Heart right ventricle (tissue), 16 donors: ENCODE results near the gene SLC13A5. TPM values are rescaled to one million over a fixed set of nuclear protein-coding genes. Genes with fewer than 3 reads are reported as not detected.

ENCODE experiments used
- ATAC-seq, 8 donors: fragments of 200-7000 bp; cut with Tn5 transposase; one replicate each; pipeline ENCODE4 v1.9.1; 2020; ENCODE audit warnings: mild to moderate bottlenecking in 8 of 8, moderate library complexity in 8 of 8, moderate number of reproducible peaks in 1 of 8
- DNase-seq, 2 donors: peaks; one replicate each; pipeline ENCODE4 v3.0.0-alpha.2; 2020
- H3K27ac ChIP-seq, 10 donors: fragments of 200-600 bp; sonication (generic) in 2 of 10; one replicate each; pipeline versions ENCODE4 v1.5.0 to v1.8.0; 2020 to 2022; ENCODE audit warnings: mild to moderate bottlenecking in 3 of 10
- H3K27me3 ChIP-seq, 7 donors: fragments of 200-600 bp; one replicate each; pipeline ENCODE4 v1.8.0; 2021 to 2022; ENCODE audit warnings: mild to moderate bottlenecking in 2 of 7
- H3K36me3 ChIP-seq, 9 donors: fragments of 200-600 bp; sonication (generic) in 1 of 9; one replicate each; pipeline versions ENCODE4 v1.5.0 to v1.8.0; 2020 to 2022; ENCODE audit warnings: mild to moderate bottlenecking in 2 of 9
- H3K4me1 ChIP-seq, 9 donors: fragments of 200-600 bp; sonication (generic) in 1 of 9; one replicate each; pipeline versions ENCODE4 v1.5.0 to v1.8.0; 2020 to 2022; ENCODE audit warnings: mild to moderate bottlenecking in 4 of 9
- H3K4me3 ChIP-seq, 10 donors: fragments of 200-600 bp; sonication (generic) in 2 of 10; one replicate each; pipeline versions ENCODE4 v1.5.0 to v1.8.0; 2020 to 2022; ENCODE audit warnings: mild to moderate bottlenecking in 7 of 10, moderate library complexity in 2 of 10
- H3K9me3 ChIP-seq, 11 donors: fragments of 200-600 bp in 10 of 11; sonication (generic) in 2 of 11; one replicate each; pipeline versions ENCODE4 v1.5.0 to v1.8.0; 2013 to 2022; ENCODE audit warnings: mild to moderate bottlenecking in 2 of 11, control low read depth in 1 of 11, moderate library complexity in 1 of 11
- WGBS, 2 donors: extraction: QIAGEN DNeasy Blood & Tissue Kit; methylation state at CpG; one replicate each; pipeline ENCODE4 v1.1.7; 2013; ENCODE audit warnings: inconsistent platforms in 1 of 2; 5-methylcytosine and 5-hydroxymethylcytosine counted together
- intact Hi-C, 10 donors: fragments of 100-400 bp; cut with DNase I; formaldehyde crosslinking; loops; one replicate each; pipeline versions ENCODE4 v1.11.1 to v1.14.2; 2022
- polyA plus RNA-seq, 2 donors: library from polyadenylated mRNA; stranded (reverse); fragments of 200-250 nt; gene quantifications; one replicate each; pipeline ENCODE4 v1.2.3, GENCODE V29; 2013
- total RNA-seq, 10 donors: library from RNA; stranded (reverse); fragmentation: NEBNext Ultra II Directional in 3 of 10; extraction: Animal tissue kit (Norgen Biotek cat#: 25700) in 3 of 10; gene quantifications; one replicate each; pipeline versions ENCODE4 v1.2.1 to v1.2.4, GENCODE V29; 2021 to 2023
- TF ChIP-seq, protein P1 (sequence below), 9 donors: fragments of 200-600 bp; sonication (generic) in 2 of 9; IDR thresholded peaks; one replicate each; pipeline versions ENCODE4 v1.5.0 to v1.8.0; 2021 to 2022; ENCODE audit warnings: antibody characterized with exemption in 9 of 9, mild to moderate bottlenecking in 5 of 9, moderate library complexity in 1 of 9
- donor health status: Arrhythmogenic right ventricular cardiomyopathy.
- donor health status: ischemic (EF 13 %, LVEDD 7.1; RV severe dilation, severe dysfunction).
- donor health status: healthy with polysubstance abuse.
- donor health status: DM: no; HTN: yes; CAD: no.
- donor health status: DM: no; HTN: no; CAD: no.
- donor health status: ischemic (EF 25% LVEDD 6.9; RV normal size, moderate dysfunction).
- donor health status: ischemic (EF 25% LVEDD 5.7; RV mildly dilated, moderate dysfunction).
- donor health status: healthy.
- donor health status: DM: yes; HTN: yes; CAD: no.
- donor health status: Ischemic cardiomyopathy.
- donor health status: ischemic (EF 35%, LVEDD 5.7; RV mildly dilated, moderate dysfunction).
- donor health status: nonischemic (EF 11% LVEDD 7.7; RV severe dilation, severe dysfunction).
- donor health status: DM: yes; HTN: yes; CAD: no.
- donor health status: PGD.
- donor health status: ischemic (EF 29% LVEDD 5.4; RV normal size, mild dysfunction).
- donor health status: nonischemic (EF 23%, LVEDD 6.1; RV moderate dilation, normal function).

Gene SLC13A5
- total and polyA plus RNA-seq, 12 donors = 0.03 to 0.36 (median 0.17) TPM; not detected in 9

DNA sequence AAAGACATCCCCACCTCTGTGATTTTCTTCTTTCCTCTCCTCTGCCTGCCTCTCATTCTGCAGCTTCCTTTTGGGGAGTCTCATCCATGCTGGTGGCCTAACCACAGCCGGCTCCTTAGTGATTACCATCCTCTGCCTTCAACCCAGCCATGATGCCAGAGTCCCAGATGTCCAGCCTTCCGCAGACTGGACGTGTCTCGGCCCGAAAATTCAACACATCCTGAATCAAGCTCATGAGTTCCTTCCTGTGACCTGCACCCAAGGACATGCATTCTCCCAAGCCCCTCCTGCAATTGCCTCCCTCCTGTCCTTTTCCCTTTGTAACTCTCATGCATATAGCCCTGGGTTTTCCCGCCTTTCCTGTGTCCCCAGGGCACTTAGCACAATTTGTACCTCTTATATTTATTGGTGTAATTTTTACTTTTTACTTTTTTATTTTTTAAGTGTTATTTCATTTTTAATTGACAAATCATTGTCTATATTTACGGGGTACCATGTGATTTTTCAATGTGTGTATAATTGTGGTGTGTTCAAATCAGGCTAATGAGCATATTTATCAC, 1.2 kb upstream of the SLC13A5 start:
- intact Hi-C loops = no loop called here
- DNase-seq (no peak), ATAC-seq (no peak)
- peaks cover 0 to 21% (median 14%) of the 10 kb centered on the region in 9 donors for H3K4me1 ChIP-seq
- peaks cover 0 to 66% (median 54%) of the 10 kb centered on the region in 7 donors for H3K27me3 ChIP-seq
- H3K9me3 ChIP-seq = peaks cover 0 to 19% (median 5%) of the 10 kb centered on the region in 11 donors
- WGBS, 2 donors = 61 to 69% methylated on average over 7 of the region's 7 CpGs
- TF ChIP-seq, protein P1, sequence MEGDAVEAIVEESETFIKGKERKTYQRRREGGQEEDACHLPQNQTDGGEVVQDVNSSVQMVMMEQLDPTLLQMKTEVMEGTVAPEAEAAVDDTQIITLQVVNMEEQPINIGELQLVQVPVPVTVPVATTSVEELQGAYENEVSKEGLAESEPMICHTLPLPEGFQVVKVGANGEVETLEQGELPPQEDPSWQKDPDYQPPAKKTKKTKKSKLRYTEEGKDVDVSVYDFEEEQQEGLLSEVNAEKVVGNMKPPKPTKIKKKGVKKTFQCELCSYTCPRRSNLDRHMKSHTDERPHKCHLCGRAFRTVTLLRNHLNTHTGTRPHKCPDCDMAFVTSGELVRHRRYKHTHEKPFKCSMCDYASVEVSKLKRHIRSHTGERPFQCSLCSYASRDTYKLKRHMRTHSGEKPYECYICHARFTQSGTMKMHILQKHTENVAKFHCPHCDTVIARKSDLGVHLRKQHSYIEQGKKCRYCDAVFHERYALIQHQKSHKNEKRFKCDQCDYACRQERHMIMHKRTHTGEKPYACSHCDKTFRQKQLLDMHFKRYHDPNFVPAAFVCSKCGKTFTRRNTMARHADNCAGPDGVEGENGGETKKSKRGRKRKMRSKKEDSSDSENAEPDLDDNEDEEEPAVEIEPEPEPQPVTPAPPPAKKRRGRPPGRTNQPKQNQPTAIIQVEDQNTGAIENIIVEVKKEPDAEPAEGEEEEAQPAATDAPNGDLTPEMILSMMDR (IDR thresholded peaks at IDR 0.05) = no peak
- no peaks in the 10 kb centered on the region for H3K36me3 ChIP-seq
- no peak overlapping the region for H3K27ac ChIP-seq
- H3K4me3 ChIP-seq = peak overlapping the region in 2 of 10 donors; percentile 44 to 56

DNA sequence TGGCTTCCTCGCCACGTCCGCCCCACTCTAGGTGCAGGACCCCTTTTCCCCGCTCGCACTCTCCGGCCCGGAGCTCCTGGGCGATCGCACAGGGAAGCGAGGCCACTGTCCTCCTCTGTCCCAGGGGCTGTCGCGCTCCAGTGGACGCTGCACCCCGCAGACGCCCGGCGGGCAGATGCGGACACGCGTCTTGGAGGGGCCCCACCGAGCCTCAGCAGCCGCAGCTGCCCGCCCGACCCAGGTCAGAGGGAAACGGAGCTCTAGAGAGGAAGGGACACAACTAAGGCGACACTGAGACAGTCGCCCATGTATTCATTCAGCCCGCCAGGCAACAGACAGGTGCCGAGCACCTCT, 726 bp upstream of the SLC13A5 start:
- ATAC-seq = peak in 6 of 8 donors; percentile 14 to 50 (median 34)
- H3K4me3 ChIP-seq = peak overlapping the region; percentile 16 to 56 (median 43)
- H3K27me3 ChIP-seq = peaks cover 0 to 60% (median 50%) of the 10 kb centered on the region in 7 donors

DNA sequence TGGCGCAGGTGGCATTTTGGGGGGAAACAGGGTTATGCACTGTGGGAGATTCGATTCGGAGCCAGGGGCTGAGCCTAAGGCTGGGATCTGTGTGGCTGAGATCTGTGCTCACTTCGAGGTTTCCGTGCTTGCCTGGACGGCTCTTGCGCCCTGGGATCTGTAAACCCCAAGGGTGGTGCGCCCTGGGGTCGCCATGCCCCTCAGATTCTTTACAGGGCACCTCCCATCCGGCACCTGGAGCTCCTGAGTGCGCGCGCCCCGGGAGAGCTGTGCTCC, 377 bp downstream of the SLC13A5 start:
- Histone ChIP-seq H3K27ac (no peak overlapping the region), H3K36me3 (no peaks in the 10 kb centered on the region), H3K9me3 (peaks cover 0 to 19% (median 5%) of the 10 kb centered on the region in 11 donors), H3K4me3 (peak overlapping the region in 9 of 10 donors; percentile 16 to 56 (median 44)), H3K27me3 (peaks cover 0 to 59% (median 55%) of the 10 kb centered on the region in 7 donors), H3K4me1 (peaks cover 0 to 21% (median 14%) of the 10 kb centered on the region in 9 donors)
- WGBS, 2 donors = 11 to 15% methylated on average over 14 of the region's 14 CpGs
- TF ChIP-seq, protein P1 (IDR thresholded peaks at IDR 0.05) = no peak
- intact Hi-C loops = no loop called here
- no peak for DNase-seq
- ATAC-seq = no peak

More for the DNA sequence above, 726 bp upstream of the SLC13A5 start:
- Histone ChIP-seq H3K27ac (peak overlapping the region in 1 of 10 donors; percentile 37), H3K4me1 (peaks cover 0 to 21% (median 14%) of the 10 kb centered on the region in 9 donors), H3K36me3 (no peaks in the 10 kb centered on the region), H3K9me3 (peaks cover 0 to 19% (median 5%) of the 10 kb centered on the region in 11 donors)
- TF ChIP-seq, protein P1 (IDR thresholded peaks at IDR 0.05) = no peak
- intact Hi-C loops = no loop called here
- WGBS, 2 donors = 5 to 9% methylated on average over 29 of the region's 29 CpGs
- DNase-seq = no peak

DNA sequence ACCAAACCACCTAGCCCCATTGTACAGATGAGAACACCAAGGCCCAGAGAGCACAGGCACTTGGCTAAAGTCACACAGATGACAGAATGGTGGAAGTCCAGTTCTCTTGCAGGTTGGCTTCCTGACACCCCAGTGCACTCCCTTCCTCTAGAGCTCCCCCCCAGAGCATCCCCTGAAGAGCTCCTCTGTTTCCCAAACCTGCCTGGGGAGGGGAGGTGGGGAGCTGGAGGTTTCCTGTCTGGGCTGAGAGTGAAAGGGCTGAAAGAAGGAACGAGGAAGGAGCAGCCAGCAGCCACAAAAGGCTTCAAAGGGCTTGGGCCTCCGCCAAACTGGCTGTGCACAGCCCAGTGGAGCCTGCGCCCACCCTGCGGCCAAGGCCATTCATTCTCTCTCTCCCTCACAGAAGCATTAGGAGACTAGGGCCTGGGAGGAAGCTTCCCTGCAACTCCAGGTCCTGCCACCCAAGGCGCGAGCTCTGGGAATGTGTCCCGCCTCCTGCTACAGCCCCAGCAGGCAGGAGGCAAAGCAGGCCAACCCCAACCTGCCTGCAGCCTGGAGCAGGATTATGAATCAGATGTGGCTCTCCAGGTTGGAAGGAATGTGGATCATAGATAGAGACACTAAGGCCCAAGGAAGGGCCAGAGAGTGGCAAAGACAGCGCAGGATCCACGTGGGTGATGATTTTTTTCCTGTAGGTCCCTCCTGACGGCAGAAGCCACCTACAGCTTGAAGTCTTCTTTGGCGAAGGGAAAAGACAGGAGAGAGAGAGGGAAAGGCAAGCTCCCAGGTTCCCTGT, 913 bp downstream of the SLC13A5 start:
- no peak overlapping the region for H3K27ac ChIP-seq
- no peaks in the 10 kb centered on the region for H3K36me3 ChIP-seq
- DNase-seq (no peak), ATAC-seq (no peak)
- H3K27me3 ChIP-seq = peaks cover 0 to 64% (median 57%) of the 10 kb centered on the region in 7 donors
- TF ChIP-seq, protein P1 (IDR thresholded peaks at IDR 0.05) = no peak
- peaks cover 0 to 21% (median 14%) of the 10 kb centered on the region in 9 donors for H3K4me1 ChIP-seq
- peak overlapping the region in 1 of 10 donors; percentile 56 for H3K4me3 ChIP-seq
- intact Hi-C loops = no loop called here
- peaks cover 0 to 19% (median 5%) of the 10 kb centered on the region in 11 donors for H3K9me3 ChIP-seq
- 23 to 36% methylated on average over 11 of the region's 11 CpGs for WGBS, 2 donors
